ENCODE data around the gene NUDT3.
"Not testable (repeated sequence)": the region's sequence is repeated elsewhere in the genome, so short reads cannot be mapped to it uniquely, and the experiment has no call there.

Gene NUDT3

DNA sequence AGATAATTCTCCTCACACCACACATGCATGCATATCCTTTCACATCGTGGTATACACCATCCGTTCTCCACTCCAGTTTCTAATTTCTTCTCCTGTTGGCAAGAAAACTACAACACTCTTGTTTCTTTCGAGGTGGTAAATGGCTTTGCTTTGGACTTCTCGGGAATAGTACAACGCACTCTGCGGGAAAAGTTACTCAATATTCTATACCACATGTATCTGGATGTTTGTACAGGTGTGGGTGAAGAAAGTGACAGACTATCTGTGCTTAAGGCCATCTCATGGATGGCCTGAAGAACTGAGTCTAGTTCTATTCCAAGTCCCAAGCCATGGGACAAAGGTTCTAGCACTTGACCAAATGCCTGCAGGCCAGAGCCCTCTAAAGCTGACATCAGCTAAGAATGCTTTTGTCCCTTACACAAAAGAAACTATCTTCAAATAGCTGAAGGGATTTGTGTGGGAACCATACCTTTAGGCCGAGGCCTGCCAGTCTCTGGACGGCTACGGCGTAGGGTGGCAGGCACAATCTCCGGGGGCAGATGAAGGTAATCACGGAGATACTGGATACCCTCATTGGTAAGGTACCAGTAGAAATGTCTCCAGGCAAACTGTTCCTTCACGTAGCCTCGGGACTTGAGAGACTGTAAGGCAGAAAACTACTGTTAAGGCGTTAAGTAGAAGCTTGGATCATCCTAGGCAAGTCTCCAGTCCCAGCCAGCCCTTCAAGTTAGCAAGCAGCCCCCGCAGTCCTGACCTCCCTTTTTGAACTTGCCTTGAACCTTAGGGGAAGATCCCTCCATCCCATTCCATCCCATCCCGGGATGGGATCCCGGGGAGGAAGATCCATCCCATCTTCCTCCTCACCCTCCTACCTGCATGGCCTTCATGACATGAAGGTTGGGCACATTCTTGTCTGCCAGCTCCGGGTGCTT is 32.0 kb upstream of the NUDT3 start:
- Histone ChIP-seq H3K36me3 (ENCODE audit: control insufficient read depth in 5 of 5, insufficient read depth in 5 of 5, low read length in 5 of 5) (peaks cover 18 to 53% (median 48%) of the 10 kb centered on the region in 5 donors), H3K27me3 (ENCODE audit: control insufficient read depth in 5 of 5, insufficient read depth in 4 of 5, low read length in 5 of 5) (no peaks in the 10 kb centered on the region), H3K9ac (ENCODE audit: low read length in 5 of 5) (peak overlapping the region; percentile 75 to 100 (median 99)), H3K4me3 (ENCODE audit: low read depth in 1 of 5, low read length in 5 of 5) (peak overlapping the region; percentile 76 to 98 (median 93)), H3K4me1 (ENCODE audit: control insufficient read depth in 5 of 5, insufficient read depth in 5 of 5, low read length in 5 of 5) (peaks cover 0 to 18% (median 14%) of the 10 kb centered on the region in 5 donors), H3K27ac (ENCODE audit: low read depth, low read length) (peak overlapping the region; percentile 68), H3K9me3 (ENCODE audit: control insufficient read depth in 5 of 5, low read length in 5 of 5) (no peaks in the 10 kb centered on the region)

DNA sequence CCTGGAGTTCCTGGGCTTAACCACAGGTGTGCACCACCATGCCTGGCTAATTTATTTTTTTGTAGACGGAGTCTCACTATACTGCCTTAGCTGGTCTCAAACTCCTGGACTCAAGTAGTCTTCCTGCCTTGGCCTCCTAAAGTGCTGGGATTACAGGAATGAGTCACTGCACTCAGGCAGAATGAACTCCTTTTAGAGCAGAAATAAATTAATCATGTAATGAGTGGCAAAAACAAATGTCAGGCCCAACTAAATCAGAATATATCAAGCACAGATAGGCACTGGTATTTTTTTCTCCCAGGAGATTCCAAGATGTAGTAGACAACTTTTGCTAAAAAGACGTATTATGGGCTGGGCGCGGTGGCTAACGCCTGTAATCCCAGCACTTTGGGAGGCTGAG is 30.8 kb upstream of the NUDT3 start:
- Histone ChIP-seq H3K9me3 (ENCODE audit: control insufficient read depth in 5 of 5, low read length in 5 of 5) (no peaks in the 10 kb centered on the region), H3K4me3 (ENCODE audit: low read depth in 1 of 5, low read length in 5 of 5) (no peak overlapping the region), H3K4me1 (ENCODE audit: control insufficient read depth in 5 of 5, insufficient read depth in 5 of 5, low read length in 5 of 5) (peaks cover 0 to 18% (median 14%) of the 10 kb centered on the region in 5 donors), H3K27me3 (ENCODE audit: control insufficient read depth in 5 of 5, insufficient read depth in 4 of 5, low read length in 5 of 5) (no peaks in the 10 kb centered on the region), H3K27ac (ENCODE audit: low read depth, low read length) (no peak overlapping the region), H3K36me3 (ENCODE audit: control insufficient read depth in 5 of 5, insufficient read depth in 5 of 5, low read length in 5 of 5) (peaks cover 22 to 62% (median 59%) of the 10 kb centered on the region in 5 donors), H3K9ac (ENCODE audit: low read length in 5 of 5) (peak overlapping the region in 3 of 5 donors; percentile 11 to 52 (median 16))

DNA sequence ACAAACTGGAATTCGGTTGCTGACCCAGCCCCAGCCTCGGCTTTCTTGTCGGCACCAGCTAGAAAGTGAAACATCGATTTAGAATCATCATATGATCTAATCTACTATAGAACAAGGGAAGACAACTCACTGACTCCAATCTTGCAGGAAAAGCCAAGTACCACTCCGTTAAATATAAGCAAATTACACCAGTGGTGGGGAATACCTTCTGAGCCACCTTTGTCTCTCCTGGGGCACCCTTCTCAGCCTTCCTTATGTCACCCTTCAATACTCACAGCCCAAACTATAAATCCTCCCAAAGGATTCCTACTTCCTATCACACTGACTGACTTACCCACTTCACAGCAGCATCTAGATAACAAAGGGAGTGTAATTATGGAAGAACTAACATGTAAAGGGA is 25.9 kb upstream of the NUDT3 start:
- Histone ChIP-seq H3K4me3 (ENCODE audit: low read depth in 1 of 5, low read length in 5 of 5) (no peak overlapping the region), H3K9ac (ENCODE audit: low read length in 5 of 5) (no peak overlapping the region), H3K9me3 (ENCODE audit: control insufficient read depth in 5 of 5, low read length in 5 of 5) (no peaks in the 10 kb centered on the region), H3K27ac (ENCODE audit: low read depth, low read length) (no peak overlapping the region), H3K27me3 (ENCODE audit: control insufficient read depth in 5 of 5, insufficient read depth in 4 of 5, low read length in 5 of 5) (no peaks in the 10 kb centered on the region), H3K36me3 (ENCODE audit: control insufficient read depth in 5 of 5, insufficient read depth in 5 of 5, low read length in 5 of 5) (peaks cover 27 to 72% (median 70%) of the 10 kb centered on the region in 5 donors), H3K4me1 (ENCODE audit: control insufficient read depth in 5 of 5, insufficient read depth in 5 of 5, low read length in 5 of 5) (peaks cover 0 to 11% (median 8%) of the 10 kb centered on the region in 5 donors)

DNA sequence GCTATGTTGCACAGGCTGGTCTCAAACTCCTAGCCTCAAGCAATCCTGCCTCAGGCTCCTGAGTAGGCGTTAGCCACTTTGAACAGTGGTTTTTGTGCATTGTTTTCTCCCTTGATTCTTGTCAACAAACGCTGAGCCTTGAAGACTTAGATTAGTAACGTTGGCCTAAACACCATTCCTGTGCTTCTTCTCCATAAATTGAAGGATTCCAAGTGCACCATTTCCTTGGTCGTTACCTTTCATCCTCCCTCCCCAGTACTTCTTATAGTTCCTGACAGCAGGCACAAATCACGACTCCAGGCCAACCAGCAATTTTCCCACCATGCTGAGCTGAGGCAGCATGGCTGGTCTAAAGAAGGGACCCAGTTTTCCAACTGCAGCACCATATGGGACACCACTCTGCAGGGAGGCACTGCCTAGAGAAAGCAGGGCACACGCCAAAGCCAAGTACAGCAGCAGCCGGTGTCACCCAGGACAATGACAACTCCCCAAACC is 24.5 kb upstream of the NUDT3 start:
- Histone ChIP-seq H3K36me3 (ENCODE audit: control insufficient read depth in 5 of 5, insufficient read depth in 5 of 5, low read length in 5 of 5) (peaks cover 23 to 60% (median 57%) of the 10 kb centered on the region in 5 donors), H3K27ac (ENCODE audit: low read depth, low read length) (no peak overlapping the region), H3K27me3 (ENCODE audit: control insufficient read depth in 5 of 5, insufficient read depth in 4 of 5, low read length in 5 of 5) (no peaks in the 10 kb centered on the region), H3K4me1 (ENCODE audit: control insufficient read depth in 5 of 5, insufficient read depth in 5 of 5, low read length in 5 of 5) (peaks cover 0 to 11% (median 8%) of the 10 kb centered on the region in 5 donors), H3K9me3 (ENCODE audit: control insufficient read depth in 5 of 5, low read length in 5 of 5) (no peaks in the 10 kb centered on the region), H3K4me3 (ENCODE audit: low read depth in 1 of 5, low read length in 5 of 5) (no peak overlapping the region), H3K9ac (ENCODE audit: low read length in 5 of 5) (no peak overlapping the region)

DNA sequence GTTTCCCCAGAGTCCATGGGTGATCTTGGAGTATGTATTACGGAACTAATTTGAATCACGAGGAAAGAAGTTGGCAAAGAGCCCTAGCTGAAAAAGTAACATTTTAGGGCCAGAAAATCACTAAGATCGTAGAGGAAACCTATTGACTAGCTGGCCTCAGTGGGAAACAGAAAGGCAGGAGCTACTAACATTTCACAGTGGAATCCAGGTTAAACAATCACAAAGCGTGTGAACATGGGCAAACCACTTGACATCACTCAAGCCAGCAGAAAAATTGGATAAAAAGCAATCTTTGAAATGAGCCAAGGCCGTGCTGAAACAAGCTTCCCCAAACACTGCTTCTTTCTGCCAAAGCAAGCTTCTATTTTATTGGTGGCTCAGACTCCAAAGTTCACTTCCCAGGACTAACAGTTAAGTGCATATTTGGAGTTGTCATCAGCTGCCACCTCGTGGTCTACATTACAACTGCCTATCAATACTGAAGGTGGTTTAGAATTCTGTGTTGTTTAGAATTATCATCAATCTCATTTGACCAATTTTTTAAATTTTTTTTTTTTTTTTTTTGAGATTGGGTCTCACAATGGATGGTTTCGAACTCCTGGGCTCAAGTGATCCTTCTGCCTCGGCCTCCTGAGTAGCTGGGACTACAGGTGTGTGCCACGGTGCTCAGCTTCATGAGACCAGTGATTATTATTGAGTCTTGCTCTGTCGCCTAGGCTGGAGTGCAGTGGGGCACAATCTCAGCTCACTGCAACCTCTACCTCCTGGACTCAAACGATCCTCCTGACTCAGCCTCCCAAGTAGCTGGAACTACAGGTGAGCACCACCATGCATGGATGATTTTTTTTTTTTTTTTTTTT is 22.8 kb upstream of the NUDT3 start:
- peaks cover 0 to 11% (median 8%) of the 10 kb centered on the region in 5 donors for H3K4me1 ChIP-seq (ENCODE audit: control insufficient read depth in 5 of 5, insufficient read depth in 5 of 5, low read length in 5 of 5)
- peaks cover 19 to 45% (median 42%) of the 10 kb centered on the region in 5 donors for H3K36me3 ChIP-seq (ENCODE audit: control insufficient read depth in 5 of 5, insufficient read depth in 5 of 5, low read length in 5 of 5)
- no peaks in the 10 kb centered on the region for H3K27me3 ChIP-seq (ENCODE audit: control insufficient read depth in 5 of 5, insufficient read depth in 4 of 5, low read length in 5 of 5)
- H3K27ac ChIP-seq (ENCODE audit: low read depth, low read length), result peak overlapping the region; percentile 85
- peak overlapping the region in 2 of 5 donors; percentile 25 to 51 for H3K4me3 ChIP-seq (ENCODE audit: low read depth in 1 of 5, low read length in 5 of 5)
- H3K9me3 ChIP-seq (ENCODE audit: control insufficient read depth in 5 of 5, low read length in 5 of 5), result no peaks in the 10 kb centered on the region
- peak overlapping the region; percentile 32 to 63 (median 60) for H3K9ac ChIP-seq (ENCODE audit: low read length in 5 of 5)

DNA sequence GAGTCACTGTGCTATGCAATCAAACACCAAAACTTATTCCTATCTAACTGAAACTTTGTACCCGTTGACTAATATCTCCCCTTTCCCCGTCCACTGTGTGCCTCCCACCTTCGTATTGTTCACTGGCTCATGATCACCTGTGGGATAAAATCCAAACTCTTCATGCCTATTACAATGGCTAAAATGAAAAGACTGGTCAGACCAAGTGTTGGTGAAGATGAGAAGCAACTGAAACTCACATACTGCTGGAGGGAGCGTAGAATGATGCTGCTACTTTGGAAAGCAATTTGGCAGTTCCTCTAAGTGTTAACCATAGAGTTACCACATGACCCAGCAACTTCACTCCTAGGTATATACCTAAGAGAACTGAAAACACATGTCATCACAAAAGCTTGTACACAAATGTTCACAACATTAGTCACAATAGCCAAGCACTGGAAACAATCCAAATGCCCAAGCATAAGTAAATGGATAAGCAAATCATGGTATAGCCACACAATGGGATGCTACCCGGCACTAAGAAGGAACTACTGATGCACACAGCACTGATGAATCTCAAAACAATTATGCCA is 20.3 kb upstream of the NUDT3 start:
- no peak overlapping the region for H3K4me3 ChIP-seq (ENCODE audit: low read depth in 1 of 5, low read length in 5 of 5)
- H3K9ac ChIP-seq (ENCODE audit: low read length in 5 of 5), result no peak overlapping the region
- H3K27me3 ChIP-seq (ENCODE audit: control insufficient read depth in 5 of 5, insufficient read depth in 4 of 5, low read length in 5 of 5), result no peaks in the 10 kb centered on the region
- peaks cover 8 to 23% (median 19%) of the 10 kb centered on the region in 5 donors for H3K36me3 ChIP-seq (ENCODE audit: control insufficient read depth in 5 of 5, insufficient read depth in 5 of 5, low read length in 5 of 5)
- H3K4me1 ChIP-seq (ENCODE audit: control insufficient read depth in 5 of 5, insufficient read depth in 5 of 5, low read length in 5 of 5), result peaks cover 0 to 12% (median 8%) of the 10 kb centered on the region in 5 donors
- no peaks in the 10 kb centered on the region for H3K9me3 ChIP-seq (ENCODE audit: control insufficient read depth in 5 of 5, low read length in 5 of 5)
- H3K27ac ChIP-seq (ENCODE audit: low read depth, low read length), result no peak overlapping the region

DNA sequence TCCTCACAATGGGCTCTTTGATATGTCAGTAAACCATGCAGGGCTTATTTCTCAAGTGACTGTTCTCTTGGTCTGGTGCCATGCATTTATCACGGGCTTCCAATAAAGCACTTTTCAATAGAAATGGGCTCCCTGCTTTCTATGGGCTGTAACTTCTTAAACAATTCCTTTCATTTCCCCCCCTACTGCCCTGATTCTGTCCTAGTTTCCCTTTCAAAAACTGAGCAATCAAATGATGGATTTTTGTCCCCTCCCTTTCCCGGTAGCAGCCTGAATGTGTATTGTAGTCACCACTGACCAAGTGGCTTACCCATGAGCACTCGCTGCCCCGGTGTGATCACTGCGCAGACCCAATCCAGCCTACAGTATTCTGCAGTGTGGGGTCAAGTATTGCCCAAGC is 19.5 kb upstream of the NUDT3 start:
- peaks cover 0 to 12% (median 8%) of the 10 kb centered on the region in 5 donors for H3K4me1 ChIP-seq (ENCODE audit: control insufficient read depth in 5 of 5, insufficient read depth in 5 of 5, low read length in 5 of 5)
- no peak overlapping the region for H3K4me3 ChIP-seq (ENCODE audit: low read depth in 1 of 5, low read length in 5 of 5)
- H3K27ac ChIP-seq (ENCODE audit: low read depth, low read length), result no peak overlapping the region
- peaks cover 3 to 16% (median 12%) of the 10 kb centered on the region in 5 donors for H3K36me3 ChIP-seq (ENCODE audit: control insufficient read depth in 5 of 5, insufficient read depth in 5 of 5, low read length in 5 of 5)
- H3K27me3 ChIP-seq (ENCODE audit: control insufficient read depth in 5 of 5, insufficient read depth in 4 of 5, low read length in 5 of 5), result no peaks in the 10 kb centered on the region
- no peak overlapping the region for H3K9ac ChIP-seq (ENCODE audit: low read length in 5 of 5)
- H3K9me3 ChIP-seq (ENCODE audit: control insufficient read depth in 5 of 5, low read length in 5 of 5), result no peaks in the 10 kb centered on the region

DNA sequence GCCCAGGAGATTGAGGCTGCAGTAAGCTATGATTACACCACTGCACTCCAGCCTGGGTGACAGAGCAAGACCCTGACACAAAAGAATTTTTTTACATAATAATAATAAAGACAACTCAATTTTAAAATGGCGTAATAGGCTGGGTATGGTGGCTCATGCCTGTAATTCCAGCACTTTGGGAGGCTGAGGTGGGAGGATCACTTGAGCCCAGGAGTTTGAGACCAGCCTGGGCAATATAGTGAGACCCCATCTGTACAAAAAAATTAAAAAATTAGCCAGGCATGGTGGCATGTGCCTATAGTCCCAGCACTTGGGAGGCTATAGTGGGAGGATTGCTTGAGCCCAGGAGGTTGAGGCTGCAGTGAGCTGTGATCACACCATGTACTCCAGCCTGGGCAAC is 15.4 kb upstream of the NUDT3 start:
- not testable (repeated sequence) for H3K27ac ChIP-seq (ENCODE audit: low read depth, low read length); H3K4me3 ChIP-seq (ENCODE audit: low read depth in 1 of 5, low read length in 5 of 5); H3K36me3 ChIP-seq (ENCODE audit: control insufficient read depth in 5 of 5, insufficient read depth in 5 of 5, low read length in 5 of 5); H3K9me3 ChIP-seq (ENCODE audit: control insufficient read depth in 5 of 5, low read length in 5 of 5); H3K9ac ChIP-seq (ENCODE audit: low read length in 5 of 5); H3K4me1 ChIP-seq (ENCODE audit: control insufficient read depth in 5 of 5, insufficient read depth in 5 of 5, low read length in 5 of 5); H3K27me3 ChIP-seq (ENCODE audit: control insufficient read depth in 5 of 5, insufficient read depth in 4 of 5, low read length in 5 of 5)

DNA sequence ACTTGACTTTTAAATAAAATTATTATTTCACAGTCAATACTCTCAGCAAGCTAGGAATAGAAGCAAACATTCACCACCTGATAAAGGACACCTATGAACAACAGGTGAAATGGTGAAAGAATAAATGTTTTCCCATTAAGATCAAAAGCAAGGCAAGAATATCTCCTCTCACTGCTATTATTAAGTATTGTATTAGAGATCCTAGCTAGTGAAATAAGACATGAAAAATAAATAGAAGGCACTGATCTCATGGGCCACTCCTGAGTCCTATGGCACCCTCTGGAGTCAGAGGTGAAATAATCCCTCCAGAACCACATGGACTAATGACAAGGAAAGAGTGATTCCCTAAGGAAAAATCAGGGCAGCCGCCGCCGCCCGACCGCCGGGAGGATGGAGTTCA is 4.0 kb upstream of the NUDT3 start:
- Histone ChIP-seq H3K27ac (ENCODE audit: low read depth, low read length) (no peak overlapping the region), H3K4me1 (ENCODE audit: control insufficient read depth in 5 of 5, insufficient read depth in 5 of 5, low read length in 5 of 5) (peaks cover 0 to 12% (median 10%) of the 10 kb centered on the region in 5 donors), H3K9me3 (ENCODE audit: control insufficient read depth in 5 of 5, low read length in 5 of 5) (peaks cover 0 to 3% (median 0%) of the 10 kb centered on the region in 5 donors), H3K9ac (ENCODE audit: low read length in 5 of 5) (no peak overlapping the region), H3K36me3 (ENCODE audit: control insufficient read depth in 5 of 5, insufficient read depth in 5 of 5, low read length in 5 of 5) (no peaks in the 10 kb centered on the region), H3K4me3 (ENCODE audit: low read depth in 1 of 5, low read length in 5 of 5) (no peak overlapping the region), H3K27me3 (ENCODE audit: control insufficient read depth in 5 of 5, insufficient read depth in 4 of 5, low read length in 5 of 5) (no peaks in the 10 kb centered on the region)
